HG03439 (cell line): Measurements from ENCODE around the gene MED13L.

Source experiments
- ATAC-seq: cut with Tn5 transposase; IDR thresholded peaks from one replicate; pipeline ENCODE4 v1.9.1; 2021; ENCODE audit warnings: mild to moderate bottlenecking, moderate library complexity; ENCODE audit not compliant: unreplicated experiment

Gene MED13L

GRCh38 chr12:115956236-115956635 is 321.3 kb downstream of the MED13L start:
- ATAC-seq = no peak

GRCh38 chr12:115953450-115953849 is 324.0 kb downstream of the MED13L start:
- ATAC-seq = no peak

GRCh38 chr12:115953031-115953430 is 324.5 kb downstream of the MED13L start:
- ATAC-seq = no peak

- no peak for ATAC-seq
Observed at GRCh38 chr12:115950959-115951358, 326.5 kb downstream of the MED13L start.

GRCh38 chr12:115949675-115950074 is 327.8 kb downstream of the MED13L start:
- no peak for ATAC-seq

- no peak for ATAC-seq
Observed at GRCh38 chr12:115947696-115948062, 329.8 kb downstream of the MED13L start.

- ATAC-seq = no peak
Observed at GRCh38 chr12:115946867-115947695, 330.4 kb downstream of the MED13L start.

- no peak for ATAC-seq
Observed at GRCh38 chr12:115946092-115946491, 331.4 kb downstream of the MED13L start.

GRCh38 chr12:115945491-115945885 is 332.0 kb downstream of the MED13L start:
- no peak for ATAC-seq

GRCh38 chr12:115944837-115945490 is 332.5 kb downstream of the MED13L start:
- no peak for ATAC-seq

GRCh38 chr12:115944392-115944742 is 333.1 kb downstream of the MED13L start:
- ATAC-seq = no peak

GRCh38 chr12:115943630-115944391 is 333.7 kb downstream of the MED13L start:
- ATAC-seq = no peak

- ATAC-seq = no peak
Observed at GRCh38 chr12:115943310-115943629, 334.2 kb downstream of the MED13L start.

- no peak for ATAC-seq
Observed at GRCh38 chr12:115942346-115942745, 335.1 kb downstream of the MED13L start.

- ATAC-seq = no peak
Observed at GRCh38 chr12:115941362-115941761, 336.1 kb downstream of the MED13L start.

- ATAC-seq = no peak
Observed at GRCh38 chr12:115938794-115939377, 338.6 kb downstream of the MED13L start.

- ATAC-seq = no peak
Observed at GRCh38 chr12:115936997-115937916, 340.2 kb downstream of the MED13L start.

GRCh38 chr12:115934877-115935276 is 342.6 kb downstream of the MED13L start:
- no peak for ATAC-seq

- no peak for ATAC-seq
Observed at GRCh38 chr12:115934046-115934445, 343.4 kb downstream of the MED13L start.

- no peak for ATAC-seq
Observed at GRCh38 chr12:115932066-115932465, 345.4 kb downstream of the MED13L start.
